Forelimb muscle (tissue), 1 donor: Measurements from ENCODE around the gene JAZF1. TPM values are rescaled to one million over a fixed set of nuclear protein-coding genes. Genes with fewer than 3 reads are reported as not detected.
"Not testable (repeated sequence)": the region's sequence is repeated elsewhere in the genome, so short reads cannot be mapped to it uniquely, and the experiment has no call there.

ENCODE experiments used
- DNase-seq: peaks from one replicate; pipeline ENCODE4 v3.0.0-alpha.2; 2013; ENCODE audit warnings: low read depth
- polyA plus RNA-seq: library from polyadenylated mRNA; unstranded; fragments of 120-200 nt; gene quantifications from one replicate; pipeline ENCODE4 v1.2.1, GENCODE V29; 2013; ENCODE audit not compliant: insufficient read length

The JAZF1 gene
- polyA plus RNA-seq, 1 donor = 26.0 TPM

- DNase-seq = no peak
These were observed 237.9 kb downstream of the JAZF1 start for GRCh38 chr7:27942711-27943110.

- DNase-seq = no peak
These were observed 239.1 kb downstream of the JAZF1 start for GRCh38 chr7:27941522-27941921.

DNA sequence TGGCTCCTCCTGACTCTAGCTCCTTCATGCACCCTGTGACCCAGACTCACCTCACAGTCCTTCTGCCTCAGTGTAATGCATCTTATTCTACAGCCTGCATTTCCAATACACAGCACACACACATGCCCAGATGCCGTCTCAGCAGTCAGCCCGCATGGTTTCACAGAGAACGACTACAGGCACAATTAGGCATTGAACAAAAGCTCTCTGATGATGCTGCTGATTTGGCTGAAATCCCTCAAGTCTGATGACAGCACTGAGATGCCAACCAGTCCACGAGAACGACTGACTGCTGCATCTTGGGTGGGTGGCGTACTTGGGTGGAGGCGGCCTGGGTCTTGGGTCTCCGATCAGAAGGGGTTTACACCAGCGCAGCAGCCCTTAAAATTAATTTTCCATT, 240.3 kb downstream of the JAZF1 start:
- no peak for DNase-seq

- DNase-seq = no peak
These were observed 240.7 kb downstream of the JAZF1 start for GRCh38 chr7:27939893-27940292.

GRCh38 chr7:27936768-27937102, 243.9 kb downstream of the JAZF1 start:
- no peak for DNase-seq

GRCh38 chr7:27936047-27936767, 244.4 kb downstream of the JAZF1 start:
- DNase-seq = no peak

DNA sequence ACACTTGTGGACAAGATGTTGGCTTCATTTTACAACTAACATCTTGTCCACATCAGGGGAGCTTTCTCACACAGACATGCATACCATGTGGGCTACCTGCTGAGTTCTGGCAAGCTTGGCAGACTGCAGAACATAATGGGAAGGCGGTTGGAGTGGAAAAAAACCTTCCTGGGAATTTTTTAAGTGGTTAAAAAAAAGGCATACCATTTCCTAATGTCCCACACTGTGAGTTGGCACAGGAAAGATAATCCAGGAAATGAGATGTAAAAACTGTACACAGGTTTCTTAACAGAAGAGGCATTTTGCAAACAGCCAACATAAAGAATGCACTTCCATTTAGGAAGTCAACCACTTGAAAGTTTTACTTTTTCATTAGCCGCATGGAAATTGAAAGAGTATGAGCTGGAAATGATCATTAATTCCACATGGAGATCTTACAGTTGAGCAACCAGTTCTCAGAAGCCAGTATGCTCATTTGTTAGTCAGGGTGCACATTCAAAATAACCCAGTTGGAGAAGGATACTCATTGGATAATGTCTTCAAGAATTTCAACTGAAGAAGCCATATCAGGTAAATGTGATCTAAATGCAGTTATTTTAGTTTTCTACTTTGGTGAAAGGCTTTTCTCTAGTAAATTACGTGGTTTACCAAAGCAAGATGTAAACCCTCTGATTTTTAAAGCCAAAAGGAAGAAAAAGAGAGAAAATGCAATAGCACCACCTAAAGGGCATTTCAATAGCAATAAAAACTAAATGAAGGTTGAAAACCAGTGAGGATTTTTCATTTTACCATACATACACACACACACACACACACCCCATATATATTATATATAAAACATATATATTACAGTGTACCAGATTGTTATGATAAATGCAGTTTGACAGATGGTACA, 246.7 kb downstream of the JAZF1 start:
- DNase-seq = no peak

- no peak for DNase-seq
These were observed 249.6 kb downstream of the JAZF1 start for GRCh38 chr7:27930910-27931476.

- no peak for DNase-seq
These were observed 251.5 kb downstream of the JAZF1 start for GRCh38 chr7:27929127-27929526.

- DNase-seq = no peak
These were observed 252.6 kb downstream of the JAZF1 start for GRCh38 chr7:27928001-27928400.

DNA sequence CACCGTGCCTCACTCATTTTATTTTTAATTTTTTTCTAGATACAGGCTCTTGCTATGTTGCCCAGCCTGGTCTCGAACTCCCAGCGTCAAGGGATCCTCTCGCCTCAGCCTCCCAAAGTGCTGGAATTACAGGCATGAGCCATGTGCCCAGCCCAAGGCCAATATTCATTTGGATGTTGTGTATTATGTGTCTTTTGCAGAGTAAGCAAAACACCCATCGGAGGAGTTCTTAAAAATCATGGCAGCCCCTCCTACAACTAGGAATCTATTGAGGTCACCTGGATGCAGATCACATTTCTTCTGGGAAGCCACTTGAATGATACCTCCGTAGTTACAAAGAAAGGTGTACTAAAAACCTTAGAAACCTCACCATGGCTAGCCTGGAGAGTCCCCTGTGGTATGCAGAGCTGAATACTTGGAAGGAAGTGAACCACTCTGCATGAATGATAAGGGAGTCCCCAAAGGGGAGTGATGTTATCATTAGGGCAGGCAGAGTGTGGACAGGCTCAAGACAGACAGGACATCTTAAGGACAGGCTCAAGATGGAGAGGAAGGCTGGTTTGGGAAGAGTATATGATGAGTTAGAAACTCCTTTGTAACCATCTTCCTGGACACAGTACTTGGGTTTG, 254.9 kb downstream of the JAZF1 start:
- DNase-seq = no peak

GRCh38 chr7:27923642-27923980, 257.0 kb downstream of the JAZF1 start:
- DNase-seq = no peak

GRCh38 chr7:27922907-27923641, 257.5 kb downstream of the JAZF1 start:
- peak; percentile 36 for DNase-seq

DNA sequence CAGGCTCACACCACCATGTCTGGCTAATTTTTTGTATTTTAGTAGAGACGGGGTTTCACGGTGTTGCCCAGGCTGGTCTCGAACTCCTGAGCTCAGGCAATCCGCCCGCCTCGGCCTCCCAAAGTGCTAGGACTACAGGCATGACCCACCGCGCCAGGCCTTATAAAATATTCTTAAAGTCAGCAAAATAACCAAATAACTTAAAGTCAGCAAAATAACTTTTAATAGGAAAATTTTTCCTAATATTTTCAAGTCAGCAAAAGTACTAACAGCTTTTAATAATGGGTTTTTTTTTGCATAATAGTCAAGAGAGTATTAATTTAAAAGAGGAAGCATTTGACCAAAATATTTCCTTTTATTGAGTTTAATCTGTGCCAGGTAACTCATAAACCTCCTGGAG, 258.2 kb downstream of the JAZF1 start:
- DNase-seq = not testable (repeated sequence)

DNA sequence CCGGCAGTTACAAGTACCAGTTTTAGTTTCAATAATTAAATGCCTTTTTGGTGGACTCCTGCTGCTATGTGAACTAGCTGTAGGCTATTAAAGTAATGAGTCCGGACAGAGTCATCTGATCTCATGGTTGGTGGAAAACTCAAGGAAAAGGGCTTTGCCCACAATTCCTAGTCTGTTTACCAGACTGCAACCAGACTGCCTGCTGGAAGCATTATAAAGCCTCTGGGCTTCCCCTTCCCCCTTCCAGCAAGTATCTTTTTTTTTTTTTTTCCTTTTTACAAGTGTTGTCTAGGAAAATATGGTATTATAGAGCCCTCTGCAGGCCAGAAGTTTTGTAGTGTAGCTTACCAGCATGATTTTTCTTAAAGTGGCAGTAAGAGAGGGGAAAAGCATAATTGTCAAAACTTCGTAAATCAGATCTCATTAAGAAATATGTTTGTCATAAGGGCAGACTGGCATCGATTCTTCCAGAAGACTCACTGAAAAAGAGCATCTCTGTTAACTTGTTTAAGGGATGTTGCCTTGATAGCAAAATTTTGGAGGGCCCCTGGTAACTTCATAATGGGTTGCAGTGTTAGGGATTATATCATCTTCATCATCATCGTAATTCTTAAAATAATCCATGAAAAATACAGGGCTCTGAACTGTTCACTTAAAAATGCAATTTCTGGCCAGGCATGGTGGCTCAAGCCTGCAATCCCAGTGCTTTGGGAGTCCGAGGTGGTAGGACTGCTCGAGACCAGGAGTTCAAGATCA, 259.3 kb downstream of the JAZF1 start:
- peak; percentile 71 for DNase-seq

DNA sequence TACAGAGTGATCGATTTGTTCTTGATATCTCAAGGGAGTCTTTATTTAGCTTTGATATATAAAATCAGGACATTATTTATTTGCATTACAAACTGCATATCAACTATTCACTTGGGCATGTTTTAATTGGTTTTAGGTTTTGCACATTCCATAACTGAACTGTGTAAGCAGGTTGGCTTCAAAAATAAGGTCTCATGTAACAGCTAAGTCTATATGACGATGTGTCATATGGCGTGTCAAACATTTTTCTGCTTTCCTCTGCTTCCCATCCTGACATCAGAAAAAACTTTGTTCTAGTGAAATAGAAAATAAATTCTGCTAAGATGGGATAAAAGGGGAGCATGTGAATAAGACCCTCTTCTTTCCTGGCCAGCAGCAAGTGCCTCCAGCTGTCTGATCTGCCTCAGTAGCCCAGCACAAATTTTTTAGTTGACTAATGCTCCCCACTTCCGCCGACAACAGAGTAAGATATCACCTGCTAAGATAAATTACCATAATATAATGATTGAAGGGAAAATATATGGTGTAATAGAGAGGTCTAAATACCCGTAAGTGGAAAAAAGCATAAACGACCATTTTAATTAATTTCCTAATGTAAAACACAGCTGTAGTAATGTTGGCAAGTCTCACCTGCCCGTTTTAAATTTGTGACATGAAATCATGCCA, 260.2 kb downstream of the JAZF1 start:
- no peak for DNase-seq

DNA sequence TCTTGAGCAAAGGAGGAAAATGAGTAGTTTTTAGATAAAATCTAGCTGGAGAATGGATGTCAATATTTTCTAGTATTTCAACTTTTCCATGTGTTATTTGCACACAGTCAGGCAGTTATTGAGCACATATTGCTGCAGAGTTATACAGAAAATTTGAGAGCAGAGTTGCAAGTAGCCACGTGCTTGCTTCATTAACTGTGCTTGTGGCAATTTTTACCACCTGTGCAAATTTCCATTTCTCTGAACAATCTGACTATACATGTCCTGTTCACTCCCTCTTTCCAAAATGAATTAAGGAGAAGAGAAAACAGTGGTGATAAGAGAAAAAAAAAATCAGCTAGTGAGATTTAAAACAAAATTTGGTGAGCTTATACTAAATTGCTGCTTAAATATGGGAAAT, 262.1 kb downstream of the JAZF1 start:
- DNase-seq = no peak

DNA sequence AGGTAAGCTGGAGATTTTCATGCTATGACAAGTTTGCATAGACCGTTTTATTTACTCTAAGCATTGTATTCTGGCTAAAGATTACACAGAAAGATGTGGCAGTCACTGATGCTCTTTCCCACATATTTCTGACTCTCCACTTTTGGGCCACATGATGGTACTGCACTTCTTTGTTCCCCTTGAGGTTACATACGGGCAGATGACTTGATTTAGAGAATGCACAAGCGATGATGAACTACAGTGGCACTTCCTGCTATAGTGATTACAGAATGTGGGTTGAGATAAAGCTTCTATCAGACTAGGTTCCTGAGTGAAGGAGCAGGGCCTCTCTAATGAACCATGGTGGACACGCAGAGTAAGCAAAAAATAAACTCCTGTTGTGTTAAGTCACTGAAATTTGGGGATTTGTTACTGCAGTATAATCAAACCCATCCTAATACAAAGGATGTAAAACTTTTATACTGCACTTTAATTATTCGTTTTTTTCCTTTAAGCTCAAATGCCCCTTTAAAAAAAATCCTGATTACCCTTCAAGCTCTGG, 262.8 kb downstream of the JAZF1 start:
- DNase-seq = no peak

- DNase-seq = no peak
These were observed 263.5 kb downstream of the JAZF1 start for GRCh38 chr7:27917119-27917518.

DNA sequence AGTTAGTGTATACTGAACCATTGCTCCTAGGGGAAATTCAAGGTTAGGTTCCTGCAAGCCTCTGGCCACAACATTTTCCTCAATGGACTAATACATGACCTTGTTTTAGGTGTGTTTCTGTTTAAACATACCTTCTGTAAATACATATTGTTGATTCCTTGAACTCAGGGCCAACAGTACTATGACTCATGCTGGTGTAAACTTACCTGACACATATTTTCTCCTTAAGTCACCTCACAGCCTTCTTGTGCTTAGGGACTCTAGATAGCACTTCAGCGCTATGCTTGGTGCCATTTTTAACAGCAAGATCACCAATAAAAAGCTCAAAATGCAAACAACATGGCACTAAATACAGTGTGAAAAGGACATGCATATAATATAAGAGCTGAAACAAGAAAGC, 264.2 kb downstream of the JAZF1 start:
- DNase-seq = no peak
